Measurements from ENCODE around the gene SMOC2. TPM values are rescaled to one million over a fixed set of nuclear protein-coding genes. Genes with fewer than 3 reads are reported as not detected.

The SMOC2 gene
- polyA plus RNA-seq, 1 donor (not counting 4 experiments of a cell fraction or from before 2014, with no cell fraction given), result 1.1 TPM

GRCh38 chr6:168612586-168612985 lies 171.6 kb downstream of the SMOC2 start:
- H3K9ac ChIP-seq (ENCODE audit: control insufficient read depth, extremely low read depth, insufficient read depth, low read length), result no peak overlapping the region
- H3K4me1 ChIP-seq (ENCODE audit: control insufficient read depth, extremely low read depth, insufficient read depth, low read length), result peaks cover 23% of the 10 kb centered on the region
- no peak overlapping the region for H3K4me3 ChIP-seq (ENCODE audit: control insufficient read depth in 2 of 3, extremely low read depth in 1 of 3, insufficient read depth in 2 of 3, low read depth in 1 of 3, low read length in 3 of 3)
- no peaks in the 10 kb centered on the region for H3K9me1 ChIP-seq (ENCODE audit: control insufficient read depth, extremely low read depth, insufficient read depth, low read length)
- DNase-seq (ENCODE audit: low read depth, low spot score) (no peak), FAIRE-seq (no peak)
- dilution Hi-C loops (cut with MboI; ENCODE audit: extremely low pct_ligation_motif_present, low sequenced_read_pairs), result no loop called here
- no peaks in the 10 kb centered on the region for H3K9me3 ChIP-seq (ENCODE audit: control insufficient read depth, low read depth, low read length)
- no peak overlapping the region for H2AFZ ChIP-seq (ENCODE audit: control insufficient read depth, low read length)
- H3K27ac ChIP-seq (ENCODE audit: control insufficient read depth, insufficient read depth, low read length), result no peak overlapping the region
- no peaks in the 10 kb centered on the region for H4K20me1 ChIP-seq (ENCODE audit: control insufficient read depth, extremely low read depth, insufficient read depth, low read length)
- H3K36me3 ChIP-seq (ENCODE audit: control insufficient read depth in 2 of 2, extremely low read depth in 1 of 2, insufficient read depth in 2 of 2, low read length in 2 of 2), result no peaks in the 10 kb centered on the region
- no peak overlapping the region for H3K4me2 ChIP-seq (ENCODE audit: control insufficient read depth, extremely low read depth, insufficient read depth, low read depth, low read length)
- no peaks in the 10 kb centered on the region for H3K27me3 ChIP-seq (ENCODE audit: control insufficient read depth, extremely low read depth, insufficient read depth, low read length)
- TF ChIP-seq EZH2 (IDR thresholded peaks at IDR 0.05; ENCODE audit: low read length), result no peak
- no peak for TF ChIP-seq CTCF (optimal IDR thresholded peaks at IDR 0.05 in 1 of 3, IDR thresholded peaks at IDR 0.05 in 1 of 3, conservative IDR thresholded peaks at IDR 0.05 in 1 of 3; ENCODE audit: extremely low read depth in 1 of 3, insufficient read depth in 2 of 3, low read length in 3 of 3)
- no peaks in the 10 kb centered on the region for H3K79me2 ChIP-seq (ENCODE audit: control insufficient read depth, insufficient read depth, low read length)

GRCh38 chr6:168615837-168616236 lies 174.9 kb downstream of the SMOC2 start:
- Histone ChIP-seq H3K27me3 (ENCODE audit: control insufficient read depth, extremely low read depth, insufficient read depth, low read length) (no peaks in the 10 kb centered on the region), H4K20me1 (ENCODE audit: control insufficient read depth, extremely low read depth, insufficient read depth, low read length) (no peaks in the 10 kb centered on the region), H3K27ac (ENCODE audit: control insufficient read depth, insufficient read depth, low read length) (no peak overlapping the region), H3K9me1 (ENCODE audit: control insufficient read depth, extremely low read depth, insufficient read depth, low read length) (no peaks in the 10 kb centered on the region), H2AFZ (ENCODE audit: control insufficient read depth, low read length) (no peak overlapping the region), H3K9me3 (ENCODE audit: control insufficient read depth, low read depth, low read length) (no peaks in the 10 kb centered on the region), H3K9ac (ENCODE audit: control insufficient read depth, extremely low read depth, insufficient read depth, low read length) (no peak overlapping the region), H3K4me3 (ENCODE audit: control insufficient read depth in 2 of 3, extremely low read depth in 1 of 3, insufficient read depth in 2 of 3, low read depth in 1 of 3, low read length in 3 of 3) (no peak overlapping the region), H3K36me3 (ENCODE audit: control insufficient read depth in 2 of 2, extremely low read depth in 1 of 2, insufficient read depth in 2 of 2, low read length in 2 of 2) (no peaks in the 10 kb centered on the region), H3K4me1 (ENCODE audit: control insufficient read depth, extremely low read depth, insufficient read depth, low read length) (no peaks in the 10 kb centered on the region), H3K4me2 (ENCODE audit: control insufficient read depth, extremely low read depth, insufficient read depth, low read depth, low read length) (no peak overlapping the region), H3K79me2 (ENCODE audit: control insufficient read depth, insufficient read depth, low read length) (no peaks in the 10 kb centered on the region)
- dilution Hi-C loops (cut with MboI; ENCODE audit: extremely low pct_ligation_motif_present, low sequenced_read_pairs), result no loop called here
- TF ChIP-seq EZH2 (IDR thresholded peaks at IDR 0.05; ENCODE audit: low read length) (no peak), CTCF (optimal IDR thresholded peaks at IDR 0.05 in 1 of 3, IDR thresholded peaks at IDR 0.05 in 1 of 3, conservative IDR thresholded peaks at IDR 0.05 in 1 of 3; ENCODE audit: extremely low read depth in 1 of 3, insufficient read depth in 2 of 3, low read length in 3 of 3) (no peak)
- no peak for FAIRE-seq
- DNase-seq (ENCODE audit: low read depth, low spot score), result no peak
